Measurements from ENCODE around the gene GINS1.

Gene GINS1

DNA sequence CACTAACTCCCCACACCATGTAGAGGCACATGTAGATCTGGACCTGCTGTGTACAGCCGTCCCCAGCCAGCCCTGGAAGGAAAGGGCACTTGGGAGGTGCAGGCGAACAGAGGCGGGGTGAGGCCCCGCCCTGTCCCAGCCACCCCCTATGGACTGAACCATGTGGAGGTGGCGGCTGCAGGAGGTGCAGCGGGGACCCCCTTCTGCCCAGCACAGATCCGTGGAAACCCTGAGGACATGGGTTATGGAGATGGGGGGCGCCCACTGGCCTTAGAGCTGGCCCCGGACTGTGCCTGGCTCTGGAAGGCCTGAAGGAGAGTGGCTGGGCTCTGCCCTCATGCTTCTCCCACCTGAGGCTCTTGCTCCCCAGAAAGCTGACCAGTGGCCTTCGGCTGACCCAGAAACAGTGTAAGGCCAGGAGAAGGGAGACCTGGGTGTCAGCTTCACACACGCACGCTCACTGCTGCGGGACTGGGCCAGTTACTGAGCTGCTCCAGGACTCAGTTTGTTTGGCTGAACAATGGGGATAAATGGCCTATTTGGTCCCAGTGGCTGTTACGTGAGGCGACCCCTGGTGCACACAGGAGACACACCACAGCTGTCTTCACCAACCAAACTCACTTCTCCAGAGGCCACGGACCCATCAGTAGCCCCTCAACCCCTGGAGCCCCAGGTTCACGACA is 87.2 kb downstream of the GINS1 start:
- DNase-seq (ENCODE audit: low read depth) = no peak

DNA sequence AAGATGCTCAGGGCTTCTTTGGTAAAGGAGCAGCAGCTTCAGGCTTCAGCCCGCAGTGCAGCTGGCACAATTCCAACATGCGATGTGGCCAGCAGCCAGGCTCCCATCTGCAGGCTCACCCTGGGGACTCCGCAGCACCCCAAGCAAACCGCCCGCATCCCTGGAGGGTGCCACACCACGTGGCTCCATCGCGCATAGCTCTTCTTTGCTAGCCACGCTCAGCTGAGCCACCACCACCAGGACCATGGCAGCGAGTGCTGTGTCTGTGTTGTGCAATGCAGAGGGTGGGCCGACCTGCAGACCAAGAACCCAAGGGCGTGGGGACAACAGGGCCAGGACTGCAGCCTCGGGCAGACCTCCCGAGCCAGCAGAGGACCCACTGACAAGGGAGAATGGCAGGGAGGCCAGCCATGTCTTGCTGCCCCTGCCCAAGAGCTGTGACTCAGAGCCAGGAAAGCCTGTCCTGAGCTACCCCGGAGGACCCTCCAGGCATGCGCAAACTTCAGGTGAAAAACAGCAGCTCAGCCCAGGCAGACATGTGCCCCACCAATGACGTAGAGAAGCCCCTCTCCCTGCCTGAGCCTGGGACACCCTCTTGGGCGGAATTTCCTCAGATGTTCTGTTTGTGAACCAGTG is 87.8 kb downstream of the GINS1 start:
- no peak for DNase-seq (ENCODE audit: low read depth)

- no peak for DNase-seq (ENCODE audit: low read depth)
Observed at GRCh38 chr20:25496165-25496967, 88.9 kb downstream of the GINS1 start.

DNA sequence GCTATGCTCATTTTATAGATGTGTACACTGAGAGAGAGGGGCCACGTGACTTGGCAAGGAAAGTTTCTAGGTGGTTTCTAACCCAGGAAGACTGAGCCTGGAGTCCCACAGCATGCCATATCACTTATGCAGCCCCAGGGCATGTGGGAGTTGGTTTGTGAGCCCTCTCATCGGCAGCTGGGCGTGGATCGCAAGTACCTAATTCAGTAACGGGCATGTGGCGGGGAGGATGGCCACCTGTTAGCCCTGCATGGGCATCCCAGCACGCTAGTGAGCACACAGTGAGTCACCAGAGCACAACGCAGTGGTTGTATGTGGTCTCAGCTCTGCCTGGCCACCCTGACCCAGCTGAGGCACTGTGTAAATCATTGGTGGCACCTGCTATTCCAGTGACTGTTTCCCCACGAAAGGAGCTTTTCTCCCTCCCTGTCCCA is 89.5 kb downstream of the GINS1 start:
- no peak for DNase-seq (ENCODE audit: low read depth)

- no peak for DNase-seq (ENCODE audit: low read depth)
Observed at GRCh38 chr20:25497586-25498279, 90.3 kb downstream of the GINS1 start.
